Right cardiac atrium (tissue), 5 donors: Measurements from ENCODE around the gene HLA-DOB. TPM values are rescaled to one million over a fixed set of nuclear protein-coding genes. Genes with fewer than 3 reads are reported as not detected.
A peak's percentile ranks its signal among the peaks of the same experiment; 100 is the strongest.

ENCODE experiments used
- ATAC-seq, 2 donors: fragments of 200-7000 bp; cut with Tn5 transposase; one replicate each; pipeline versions ENCODE4 v1.8.0 to v1.9.1; 2020; ENCODE audit warnings: moderate library complexity in 2 of 2, mild to moderate bottlenecking in 1 of 2
- DNase-seq, 3 donors: peaks; one replicate each; pipeline ENCODE4 v3.0.0-alpha.2; 2020
- H3K27ac ChIP-seq: one replicate; pipeline ENCODE4 v1.5.1; 2013; ENCODE audit warnings: mild to moderate bottlenecking, low read length, control low read depth, moderate library complexity
- H3K27me3 ChIP-seq: one replicate; pipeline ENCODE4 v1.6.1; 2013; ENCODE audit not compliant: control insufficient read depth, insufficient read depth
- H3K4me1 ChIP-seq: one replicate; pipeline ENCODE4 v1.6.1; 2013; ENCODE audit warnings: low read length; ENCODE audit not compliant: control insufficient read depth, insufficient read depth
- H3K4me3 ChIP-seq: one replicate; pipeline ENCODE4 v1.5.1; 2013; ENCODE audit warnings: low read length, control low read depth
- H3K9me3 ChIP-seq: one replicate; pipeline ENCODE4 v1.6.1; 2013; ENCODE audit warnings: low read length; ENCODE audit not compliant: control insufficient read depth
- WGBS: extraction: QIAGEN DNeasy Blood & Tissue Kit; methylation state at CpG from one replicate; pipeline ENCODE4 v1.1.7; 2013; 5-methylcytosine and 5-hydroxymethylcytosine counted together
- intact Hi-C, 4 donors: fragments of 100-400 bp; cut with DNase I; formaldehyde crosslinking; loops; one replicate each; pipeline versions ENCODE4 v1.11.0 to v1.14.0; 2022 to 2023
- polyA plus RNA-seq: library from polyadenylated mRNA; stranded (reverse); fragments of 200-250 nt; gene quantifications from one replicate; pipeline ENCODE4 v1.2.3, GENCODE V29; 2013
- total RNA-seq, 4 donors: library from RNA; stranded (reverse); fragmentation: NEBNext Ultra II Directional; extraction: Animal tissue kit (Norgen Biotek cat#: 25700); gene quantifications; one replicate each; pipeline ENCODE4 v1.2.1, GENCODE V29; 2021
- donor health status: healthy with polysubstance abuse.
- donor health status: DM: no; HTN: yes; CAD: no.
- donor health status: DM: no; HTN: no; CAD: no.
- donor health status: DM: no; HTN: yes; CAD: no; lungs with severe emphysema.
- donor health status: DM: yes; HTN: yes; CAD: no.

Gene HLA-DOB
- total and polyA plus RNA-seq, 5 donors: 0.20 to 0.22 (median 0.20) TPM; not detected in 2

GRCh38 chr6:32842690-32843089, 25.9 kb upstream of the HLA-DOB start:
- Histone ChIP-seq H3K27ac (no peak overlapping the region), H3K9me3 (no peaks in the 10 kb centered on the region), H3K4me1 (peaks cover 3% of the 10 kb centered on the region), H3K4me3 (peak overlapping the region; percentile 86), H3K27me3 (no peaks in the 10 kb centered on the region)
- WGBS: 79% methylated on average over 8 of the region's 8 CpGs
- ATAC-seq (no peak), DNase-seq (no peak)
- intact Hi-C loops: no loop called here

- no peaks in the 10 kb centered on the region for H3K9me3 ChIP-seq
- H3K4me1 ChIP-seq: peaks cover 5% of the 10 kb centered on the region
- no peaks in the 10 kb centered on the region for H3K27me3 ChIP-seq
- intact Hi-C loops: no loop called here
- WGBS: 85% methylated on average over 6 of the region's 6 CpGs
- H3K4me3 ChIP-seq: no peak overlapping the region
- no peak overlapping the region for H3K27ac ChIP-seq
- no peak for DNase-seq
- ATAC-seq: no peak
Measured at GRCh38 chr6:32842021-32842650, 25.3 kb upstream of the HLA-DOB start.

DNA sequence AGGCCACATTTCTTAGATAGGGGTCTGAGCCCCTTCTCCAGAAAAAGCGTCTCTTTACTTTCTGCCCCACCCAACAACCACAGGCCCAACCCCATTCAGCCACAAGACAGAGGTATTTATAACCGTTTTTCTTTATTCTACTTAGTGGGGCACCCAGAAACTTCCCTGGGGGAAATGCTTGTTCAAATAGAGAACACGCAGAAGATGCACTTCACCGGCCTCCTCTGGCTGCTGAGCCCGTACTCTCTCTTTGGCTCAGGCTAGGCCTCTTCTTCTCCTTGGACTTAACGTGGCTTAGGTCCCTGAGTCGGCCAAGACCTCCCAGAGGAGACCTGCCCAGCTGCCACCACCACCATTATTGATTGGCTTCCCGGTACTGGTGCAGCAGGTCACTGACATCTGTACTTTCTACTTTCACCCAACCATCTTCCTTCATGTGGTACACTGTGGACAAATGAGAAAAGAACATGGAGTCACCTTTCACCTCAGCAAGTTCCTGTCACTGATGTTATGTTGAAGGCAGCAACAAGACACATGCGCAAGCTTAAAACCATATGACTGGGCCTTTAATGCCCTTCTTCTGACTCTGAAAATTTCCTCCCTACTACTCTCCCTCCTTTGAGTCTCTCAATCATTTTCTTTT, 23.9 kb upstream of the HLA-DOB start:
- WGBS: 83% methylated on average over 9 of the region's 9 CpGs

DNA sequence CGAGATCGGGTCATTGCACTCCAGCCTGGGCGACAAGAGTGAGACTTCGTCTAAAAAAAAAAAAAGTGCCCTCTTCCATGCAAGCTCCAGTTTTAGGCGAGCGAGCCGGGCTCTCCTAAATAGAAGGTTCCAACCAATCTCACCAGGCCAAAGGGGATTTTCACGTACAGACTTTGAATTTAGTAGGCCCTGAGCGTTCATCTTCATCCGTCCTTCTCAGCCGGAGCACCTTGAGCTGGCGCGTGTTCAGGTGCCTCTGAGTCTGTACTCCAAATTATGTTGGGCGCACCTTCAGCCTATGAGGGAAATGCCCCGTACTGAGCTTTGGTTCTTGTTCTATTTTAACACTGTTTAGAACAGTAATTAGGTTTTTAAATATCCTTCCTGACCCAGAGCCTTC, 22.6 kb upstream of the HLA-DOB start:
- Histone ChIP-seq H3K4me1 (peaks cover 5% of the 10 kb centered on the region), H3K4me3 (no peak overlapping the region), H3K27ac (no peak overlapping the region), H3K9me3 (no peaks in the 10 kb centered on the region), H3K27me3 (no peaks in the 10 kb centered on the region)
- WGBS: 87% methylated on average over 15 of the region's 15 CpGs
- DNase-seq (peak in 2 of 3 donors; percentile 30 to 45), ATAC-seq (no peak)
- intact Hi-C loops: loop anchor here in 2 of 4 donors (2.0 kb wide), 2 partner anchors 27 to 29 kb away; no protein-coding TSS in a partner anchor

More for the DNA sequence above, 23.9 kb upstream of the HLA-DOB start:
- H3K27ac ChIP-seq: no peak overlapping the region
- DNase-seq (no peak), ATAC-seq (no peak)
- intact Hi-C loops: no loop called here
- no peak overlapping the region for H3K4me3 ChIP-seq
- H3K4me1 ChIP-seq: peaks cover 5% of the 10 kb centered on the region
- no peaks in the 10 kb centered on the region for H3K9me3 ChIP-seq
- no peaks in the 10 kb centered on the region for H3K27me3 ChIP-seq

- WGBS: under 1% methylated on average over 57 of the region's 57 CpGs
- Histone ChIP-seq H3K4me3 (peak within 1 kb of the TSS; percentile 86), H3K9me3 (no peaks in the 10 kb centered on the region), H3K27ac (peak within 1 kb of the TSS; percentile 90), H3K27me3 (no peaks in the 10 kb centered on the region), H3K4me1 (peaks cover 3% of the 10 kb centered on the region)
- DNase-seq (peak; percentile 95 to 99 (median 99)), ATAC-seq (peak; percentile 95 to 97)
- intact Hi-C loops: loop anchor here in 2 of 4 donors (2.0 kb wide), 2 partner anchors 28 to 30 kb away; no protein-coding TSS in a partner anchor
Measured at GRCh38 chr6:32838114-32838958, 21.5 kb upstream of the HLA-DOB start, which contains the start of gene TAP2. Gene TAP2, minus strand, starts transcription at chr6:32838739. Its CDS starts 506 bp downstream, at chr6:32838233.

DNA sequence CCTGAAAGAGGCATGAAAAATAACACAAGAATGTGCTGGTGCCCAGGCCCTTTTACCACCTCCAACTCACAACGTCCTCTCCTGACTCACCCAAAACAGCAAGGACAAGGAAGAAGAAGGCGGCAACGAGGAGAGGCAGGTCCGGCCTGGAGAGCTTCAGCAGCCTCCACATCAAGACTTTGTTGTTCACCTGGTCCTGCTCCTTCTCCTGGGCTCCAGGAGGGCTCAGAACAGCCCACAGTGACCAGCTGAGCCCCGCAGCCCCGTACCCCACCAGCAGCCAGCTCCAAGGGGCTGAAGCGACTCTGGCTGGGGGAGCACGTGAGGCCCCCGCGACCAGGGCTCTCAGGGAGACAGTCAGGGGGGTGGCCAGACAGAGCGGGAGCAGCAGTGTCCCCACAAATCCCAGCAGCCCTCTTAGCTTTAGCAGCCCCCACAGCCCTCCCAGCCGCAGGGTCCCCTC, 20.9 kb upstream of the HLA-DOB start:
- peaks cover 3% of the 10 kb centered on the region for H3K4me1 ChIP-seq
- ATAC-seq: peak in 1 of 2 donors; percentile 3
- WGBS: 21% methylated on average over 12 of the region's 12 CpGs
- DNase-seq: no peak
- H3K4me3 ChIP-seq: peak overlapping the region; percentile 86
- no peaks in the 10 kb centered on the region for H3K9me3 ChIP-seq
- H3K27ac ChIP-seq: peak overlapping the region; percentile 40
- intact Hi-C loops: loop anchor here in 2 of 4 donors (2.0 kb wide), 2 partner anchors 29 to 31 kb away; no protein-coding TSS in a partner anchor
- no peaks in the 10 kb centered on the region for H3K27me3 ChIP-seq

DNA sequence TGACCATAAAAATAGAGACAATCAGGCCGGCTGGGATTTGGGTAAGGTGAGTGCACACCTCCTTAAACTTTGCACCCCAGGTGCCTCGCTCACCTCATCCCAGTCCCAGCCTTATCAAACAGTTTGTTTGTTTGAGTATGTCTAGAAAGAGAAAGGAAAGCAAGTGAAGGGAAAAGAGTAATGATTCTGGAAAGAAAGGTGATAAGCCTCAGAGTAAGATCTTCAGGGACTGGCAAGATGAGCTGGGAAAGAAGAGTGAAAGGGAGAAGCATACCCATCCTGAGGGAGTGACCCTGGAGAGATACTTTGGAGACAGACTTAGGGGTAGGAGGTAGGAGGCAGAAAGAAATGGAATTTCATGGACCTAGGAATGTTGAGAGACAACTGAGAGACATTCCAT, 20.1 kb upstream of the HLA-DOB start:
- Histone ChIP-seq H3K27ac (no peak overlapping the region), H3K4me1 (peaks cover 3% of the 10 kb centered on the region), H3K9me3 (no peaks in the 10 kb centered on the region), H3K27me3 (no peaks in the 10 kb centered on the region), H3K4me3 (no peak overlapping the region)
- intact Hi-C loops: no loop called here
- WGBS: 90% methylated on average over 2 of the region's 2 CpGs
- no peak for ATAC-seq
- no peak for DNase-seq

DNA sequence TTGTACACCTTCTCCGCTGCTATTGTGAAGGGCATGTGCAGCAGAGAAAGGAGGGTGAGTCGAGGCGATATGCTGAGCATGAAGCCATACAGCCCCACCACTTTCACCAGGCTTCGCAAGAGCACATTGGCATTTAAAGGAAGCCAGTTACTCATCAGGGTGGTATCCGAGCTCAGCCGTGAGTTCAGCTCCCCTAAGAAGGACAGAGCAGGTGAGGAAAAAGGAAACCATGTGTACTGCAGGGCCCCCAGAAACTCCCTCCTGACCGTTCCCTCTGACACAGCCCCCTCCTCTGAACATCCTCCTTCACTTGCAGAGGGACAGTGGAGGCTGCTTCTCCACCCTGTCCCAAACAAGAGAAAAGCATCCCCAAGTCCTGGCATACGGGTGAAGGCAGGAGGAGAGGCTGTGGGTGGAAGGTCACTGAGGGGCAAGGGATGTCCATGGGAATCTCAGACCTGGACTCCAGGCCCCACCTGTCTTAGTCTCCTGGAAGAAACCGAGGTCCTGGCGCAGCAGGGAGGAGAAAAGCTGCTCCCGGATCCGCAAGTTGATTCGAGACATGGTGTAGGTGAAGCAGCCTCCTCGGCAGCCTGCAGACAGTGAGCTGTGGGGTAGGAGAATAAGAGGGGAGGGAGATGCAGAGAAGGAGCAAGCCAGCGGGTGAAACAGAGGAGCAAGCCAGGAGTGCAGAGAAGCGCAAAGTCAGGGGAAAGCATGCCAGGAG, 18.5 kb upstream of the HLA-DOB start:
- peaks cover 3% of the 10 kb centered on the region for H3K4me1 ChIP-seq
- intact Hi-C loops: no loop called here
- no peak overlapping the region for H3K4me3 ChIP-seq
- DNase-seq (no peak), ATAC-seq (no peak)
- H3K9me3 ChIP-seq: no peaks in the 10 kb centered on the region
- H3K27me3 ChIP-seq: no peaks in the 10 kb centered on the region
- no peak overlapping the region for H3K27ac ChIP-seq
- WGBS: 94% methylated on average over 16 of the region's 16 CpGs

- no peak overlapping the region for H3K4me3 ChIP-seq
- DNase-seq (no peak), ATAC-seq (no peak)
- H3K27me3 ChIP-seq: no peaks in the 10 kb centered on the region
- 78% methylated on average over 5 of the region's 5 CpGs for WGBS
- H3K27ac ChIP-seq: no peak overlapping the region
- H3K9me3 ChIP-seq: no peaks in the 10 kb centered on the region
- H3K4me1 ChIP-seq: peaks cover 3% of the 10 kb centered on the region
- intact Hi-C loops: no loop called here
Measured at GRCh38 chr6:32833664-32834063, 16.9 kb upstream of the HLA-DOB start.

DNA sequence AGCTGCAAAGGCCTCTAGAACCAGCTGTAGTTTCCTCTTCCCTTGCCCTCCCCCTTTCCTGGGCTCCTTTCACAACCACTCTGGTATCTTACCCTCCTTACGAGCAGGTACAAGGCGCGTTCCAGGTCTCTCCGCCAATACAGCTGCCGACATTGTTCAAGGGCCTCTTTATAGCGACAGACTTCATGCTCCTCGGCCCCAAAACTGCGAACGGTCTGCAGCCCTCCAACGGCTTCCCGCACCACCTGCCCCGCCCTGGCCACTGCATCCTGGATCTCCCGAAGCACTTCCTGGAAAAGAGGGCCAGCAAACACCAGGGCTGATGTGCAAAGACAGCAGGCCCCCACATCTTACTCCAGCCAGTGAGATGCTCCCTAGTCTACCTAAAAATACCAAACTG, 15.7 kb upstream of the HLA-DOB start:
- Histone ChIP-seq H3K4me3 (no peak overlapping the region), H3K9me3 (no peaks in the 10 kb centered on the region), H3K27ac (no peak overlapping the region), H3K4me1 (no peaks in the 10 kb centered on the region), H3K27me3 (no peaks in the 10 kb centered on the region)
- DNase-seq (no peak), ATAC-seq (no peak)
- WGBS: 79% methylated on average over 13 of the region's 13 CpGs
- intact Hi-C loops: no loop called here
